GM12878 (cell line): ENCODE measurements around the gene TMPRSS3. TPM values are rescaled to one million over a fixed set of nuclear protein-coding genes. Genes with fewer than 3 reads are reported as not detected.

Experiments
- BRCA1 ChIP-seq: IDR thresholded peaks from 2 replicates; pipeline ENCODE4 v1.6.1; 2011; ENCODE audit warnings: low read depth, low read length, improper control_type of control experiment
- CBFB ChIP-seq: IDR thresholded peaks from 2 replicates; pipeline ENCODE4 v1.6.1; 2016; ENCODE audit warnings: antibody characterized with exemption, low read depth
- CBX3 ChIP-seq: fragments of 200-600 bp; sonication (generic); IDR thresholded peaks from 2 replicates; pipeline ENCODE4 v1.6.1; 2016; ENCODE audit warnings: low read depth, borderline replicate concordance
- CREM ChIP-seq: IDR thresholded peaks from 2 replicates; pipeline ENCODE4 v1.6.1; 2014; ENCODE audit warnings: antibody characterized with exemption, low read depth
- ESRRA ChIP-seq: IDR thresholded peaks from 2 replicates; pipeline ENCODE4 v1.6.1; 2012; ENCODE audit warnings: mild to moderate bottlenecking, low read length, improper control_type of control experiment
- IKZF2 ChIP-seq, 2 experiments: fragments of 450-650 bp; IDR thresholded peaks; 2 replicates each; pipeline ENCODE4 v1.6.1; 2017; ENCODE audit warnings: mild to moderate bottlenecking in 2 of 2, moderate library complexity in 2 of 2
- IRF4 ChIP-seq: IDR thresholded peaks from 2 replicates; pipeline ENCODE4 v1.6.1; 2011; ENCODE audit warnings: low read depth, low read length
- JUND ChIP-seq: IDR thresholded peaks from 2 replicates; pipeline ENCODE4 v1.6.1; 2012; ENCODE audit warnings: low read depth, mild to moderate bottlenecking, low read length, improper control_type of control experiment, moderate library complexity
- NFIC ChIP-seq: IDR thresholded peaks from 2 replicates; pipeline ENCODE4 v1.6.1; 2012; ENCODE audit warnings: low read depth, mild to moderate bottlenecking, inconsistent platforms, low read length, moderate library complexity
- NFYA ChIP-seq: IDR thresholded peaks from 2 replicates; pipeline ENCODE4 v1.6.1; 2011; ENCODE audit warnings: low read depth, mild to moderate bottlenecking, low read length, improper control_type of control experiment, borderline replicate concordance
- PAX5 ChIP-seq: IDR thresholded peaks from 2 replicates; pipeline ENCODE4 v1.6.1; 2011; ENCODE audit warnings: low read depth, low read length, borderline replicate concordance
- POLR2AphosphoS5 ChIP-seq: IDR thresholded peaks from 2 replicates; pipeline ENCODE4 v1.6.1; 2011; ENCODE audit warnings: mild to moderate bottlenecking, low read length, inconsistent platforms
- POU2F2 ChIP-seq: IDR thresholded peaks from 3 replicates; pipeline ENCODE4 v1.6.1; 2011; ENCODE audit warnings: low read depth, mild to moderate bottlenecking, low read length, borderline replicate concordance
- RAD21 ChIP-seq: IDR thresholded peaks from 2 replicates; pipeline ENCODE4 v1.6.1; 2011; ENCODE audit warnings: mild to moderate bottlenecking, low read depth, low read length, moderate library complexity; ENCODE audit not compliant: insufficient read depth
- TAF1 ChIP-seq: IDR thresholded peaks from 2 replicates; pipeline ENCODE4 v1.6.1; 2011; ENCODE audit warnings: mild to moderate bottlenecking, low read depth, low read length, borderline replicate concordance
- YBX1 ChIP-seq: fragments of 450-650 bp; IDR thresholded peaks from 2 replicates; pipeline ENCODE4 v1.6.1; 2016; ENCODE audit warnings: antibody characterized with exemption
- YY1 ChIP-seq: IDR thresholded peaks from 2 replicates; pipeline ENCODE4 v1.6.1; 2011; ENCODE audit warnings: low read depth, mild to moderate bottlenecking, low read length
- polyA plus RNA-seq, 11 experiments: library from polyadenylated mRNA; depleted of rRNA in 4 of 11; unstranded in 6 of 11; stranded (reverse) in 5 of 11; fragments of >200 nt; fragmentation: Nextera tagmentation in 4 of 11; fragmentation: Illumina TruSeq in 1 of 11; extraction: Ambion mirVana in 4 of 11; extraction: Trizol in 1 of 11; gene quantifications; 1 replicate in 1 of 11; 2 replicates in 10 of 11; pipeline versions ENCODE4 v1.2.1 to v1.2.3, GENCODE V29; 2011 to 2016; ENCODE audit warnings: inconsistent platforms in 2 of 11, missing spikeins in 2 of 11, low read depth in 1 of 11
- total RNA-seq, 4 experiments: library from RNA; depleted of rRNA in 3 of 4; stranded (reverse); fragments of >200 nt in 3 of 4; fragmentation: Illumina TruSeq in 1 of 4; extraction: Trizol in 1 of 4; gene quantifications; 2 replicates each; pipeline versions ENCODE4 v1.2.1 to v1.2.3, GENCODE V29; 2013 to 2021
- TF ChIP-seq, protein P1 (sequence below): IDR thresholded peaks from 2 replicates; pipeline ENCODE4 v1.6.1; 2012; ENCODE audit warnings: low read depth, low read length, improper control_type of control experiment
- TF ChIP-seq, protein P2 (sequence below): fragments of 450-650 bp; conservative IDR thresholded peaks from 2 replicates; pipeline ENCODE4 v1.6.1; 2017; ENCODE audit warnings: mild to moderate bottlenecking, moderate library complexity
- TF ChIP-seq, protein P3 (sequence below): fragments of 450-650 bp; IDR thresholded peaks from 2 replicates; pipeline ENCODE4 v1.6.1; 2017; ENCODE audit warnings: mild to moderate bottlenecking, moderate library complexity
- TF ChIP-seq, protein P4 (sequence below): fragments of 450-650 bp; formaldehyde crosslinking; IDR thresholded peaks from 2 replicates; pipeline ENCODE4 v1.5.0; 2022; ENCODE audit warnings: mild to moderate bottlenecking, missing genetic modification characterization

The TMPRSS3 gene
- total and polyA plus RNA-seq, 10 of the 15 experiments (the other 5 are each of a cell fraction or from before 2014, with no cell fraction given) = 0.51 to 1.5 (median 0.82) TPM; not detected in 1

- TF ChIP-seq IRF4 (no peak), POLR2AphosphoS5 (peak; percentile 71), CBX3 (no peak), BRCA1 (no peak), IKZF2 (IDR thresholded peaks at IDR 0.05) (0 out of 4 replicates have a peak, but pooled peaks of 1 of the 2 experiments have one; percentile 5), RAD21 (0 out of 2 replicates have a peak, but pooled peaks have one; percentile 4), PAX5 (0 out of 2 replicates have a peak, but pooled peaks have one; percentile 18), POU2F2 (no peak), JUND (no peak), YBX1 (no peak), NFYA (no peak), ESRRA (no peak), CBFB (no peak), TAF1 (no peak), YY1 (peak; percentile 85), CREM (0 out of 2 replicates have a peak, but pooled peaks have one; percentile 22), NFIC (no peak)
- TF ChIP-seq, protein P1, sequence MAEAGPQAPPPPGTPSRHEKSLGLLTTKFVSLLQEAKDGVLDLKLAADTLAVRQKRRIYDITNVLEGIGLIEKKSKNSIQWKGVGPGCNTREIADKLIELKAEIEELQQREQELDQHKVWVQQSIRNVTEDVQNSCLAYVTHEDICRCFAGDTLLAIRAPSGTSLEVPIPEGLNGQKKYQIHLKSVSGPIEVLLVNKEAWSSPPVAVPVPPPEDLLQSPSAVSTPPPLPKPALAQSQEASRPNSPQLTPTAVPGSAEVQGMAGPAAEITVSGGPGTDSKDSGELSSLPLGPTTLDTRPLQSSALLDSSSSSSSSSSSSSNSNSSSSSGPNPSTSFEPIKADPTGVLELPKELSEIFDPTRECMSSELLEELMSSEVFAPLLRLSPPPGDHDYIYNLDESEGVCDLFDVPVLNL = no peak
- TF ChIP-seq, protein P2, sequence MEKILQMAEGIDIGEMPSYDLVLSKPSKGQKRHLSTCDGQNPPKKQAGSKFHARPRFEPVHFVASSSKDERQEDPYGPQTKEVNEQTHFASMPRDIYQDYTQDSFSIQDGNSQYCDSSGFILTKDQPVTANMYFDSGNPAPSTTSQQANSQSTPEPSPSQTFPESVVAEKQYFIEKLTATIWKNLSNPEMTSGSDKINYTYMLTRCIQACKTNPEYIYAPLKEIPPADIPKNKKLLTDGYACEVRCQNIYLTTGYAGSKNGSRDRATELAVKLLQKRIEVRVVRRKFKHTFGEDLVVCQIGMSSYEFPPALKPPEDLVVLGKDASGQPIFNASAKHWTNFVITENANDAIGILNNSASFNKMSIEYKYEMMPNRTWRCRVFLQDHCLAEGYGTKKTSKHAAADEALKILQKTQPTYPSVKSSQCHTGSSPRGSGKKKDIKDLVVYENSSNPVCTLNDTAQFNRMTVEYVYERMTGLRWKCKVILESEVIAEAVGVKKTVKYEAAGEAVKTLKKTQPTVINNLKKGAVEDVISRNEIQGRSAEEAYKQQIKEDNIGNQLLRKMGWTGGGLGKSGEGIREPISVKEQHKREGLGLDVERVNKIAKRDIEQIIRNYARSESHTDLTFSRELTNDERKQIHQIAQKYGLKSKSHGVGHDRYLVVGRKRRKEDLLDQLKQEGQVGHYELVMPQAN = no peak
- TF ChIP-seq, protein P3, sequence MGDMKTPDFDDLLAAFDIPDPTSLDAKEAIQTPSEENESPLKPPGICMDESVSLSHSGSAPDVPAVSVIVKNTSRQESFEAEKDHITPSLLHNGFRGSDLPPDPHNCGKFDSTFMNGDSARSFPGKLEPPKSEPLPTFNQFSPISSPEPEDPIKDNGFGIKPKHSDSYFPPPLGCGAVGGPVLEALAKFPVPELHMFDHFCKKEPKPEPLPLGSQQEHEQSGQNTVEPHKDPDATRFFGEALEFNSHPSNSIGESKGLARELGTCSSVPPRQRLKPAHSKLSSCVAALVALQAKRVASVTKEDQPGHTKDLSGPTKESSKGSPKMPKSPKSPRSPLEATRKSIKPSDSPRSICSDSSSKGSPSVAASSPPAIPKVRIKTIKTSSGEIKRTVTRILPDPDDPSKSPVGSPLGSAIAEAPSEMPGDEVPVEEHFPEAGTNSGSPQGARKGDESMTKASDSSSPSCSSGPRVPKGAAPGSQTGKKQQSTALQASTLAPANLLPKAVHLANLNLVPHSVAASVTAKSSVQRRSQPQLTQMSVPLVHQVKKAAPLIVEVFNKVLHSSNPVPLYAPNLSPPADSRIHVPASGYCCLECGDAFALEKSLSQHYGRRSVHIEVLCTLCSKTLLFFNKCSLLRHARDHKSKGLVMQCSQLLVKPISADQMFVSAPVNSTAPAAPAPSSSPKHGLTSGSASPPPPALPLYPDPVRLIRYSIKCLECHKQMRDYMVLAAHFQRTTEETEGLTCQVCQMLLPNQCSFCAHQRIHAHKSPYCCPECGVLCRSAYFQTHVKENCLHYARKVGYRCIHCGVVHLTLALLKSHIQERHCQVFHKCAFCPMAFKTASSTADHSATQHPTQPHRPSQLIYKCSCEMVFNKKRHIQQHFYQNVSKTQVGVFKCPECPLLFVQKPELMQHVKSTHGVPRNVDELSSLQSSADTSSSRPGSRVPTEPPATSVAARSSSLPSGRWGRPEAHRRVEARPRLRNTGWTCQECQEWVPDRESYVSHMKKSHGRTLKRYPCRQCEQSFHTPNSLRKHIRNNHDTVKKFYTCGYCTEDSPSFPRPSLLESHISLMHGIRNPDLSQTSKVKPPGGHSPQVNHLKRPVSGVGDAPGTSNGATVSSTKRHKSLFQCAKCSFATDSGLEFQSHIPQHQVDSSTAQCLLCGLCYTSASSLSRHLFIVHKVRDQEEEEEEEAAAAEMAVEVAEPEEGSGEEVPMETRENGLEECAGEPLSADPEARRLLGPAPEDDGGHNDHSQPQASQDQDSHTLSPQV = 0 out of 2 replicates have a peak, but pooled peaks have one; percentile 16
- TF ChIP-seq, protein P4, sequence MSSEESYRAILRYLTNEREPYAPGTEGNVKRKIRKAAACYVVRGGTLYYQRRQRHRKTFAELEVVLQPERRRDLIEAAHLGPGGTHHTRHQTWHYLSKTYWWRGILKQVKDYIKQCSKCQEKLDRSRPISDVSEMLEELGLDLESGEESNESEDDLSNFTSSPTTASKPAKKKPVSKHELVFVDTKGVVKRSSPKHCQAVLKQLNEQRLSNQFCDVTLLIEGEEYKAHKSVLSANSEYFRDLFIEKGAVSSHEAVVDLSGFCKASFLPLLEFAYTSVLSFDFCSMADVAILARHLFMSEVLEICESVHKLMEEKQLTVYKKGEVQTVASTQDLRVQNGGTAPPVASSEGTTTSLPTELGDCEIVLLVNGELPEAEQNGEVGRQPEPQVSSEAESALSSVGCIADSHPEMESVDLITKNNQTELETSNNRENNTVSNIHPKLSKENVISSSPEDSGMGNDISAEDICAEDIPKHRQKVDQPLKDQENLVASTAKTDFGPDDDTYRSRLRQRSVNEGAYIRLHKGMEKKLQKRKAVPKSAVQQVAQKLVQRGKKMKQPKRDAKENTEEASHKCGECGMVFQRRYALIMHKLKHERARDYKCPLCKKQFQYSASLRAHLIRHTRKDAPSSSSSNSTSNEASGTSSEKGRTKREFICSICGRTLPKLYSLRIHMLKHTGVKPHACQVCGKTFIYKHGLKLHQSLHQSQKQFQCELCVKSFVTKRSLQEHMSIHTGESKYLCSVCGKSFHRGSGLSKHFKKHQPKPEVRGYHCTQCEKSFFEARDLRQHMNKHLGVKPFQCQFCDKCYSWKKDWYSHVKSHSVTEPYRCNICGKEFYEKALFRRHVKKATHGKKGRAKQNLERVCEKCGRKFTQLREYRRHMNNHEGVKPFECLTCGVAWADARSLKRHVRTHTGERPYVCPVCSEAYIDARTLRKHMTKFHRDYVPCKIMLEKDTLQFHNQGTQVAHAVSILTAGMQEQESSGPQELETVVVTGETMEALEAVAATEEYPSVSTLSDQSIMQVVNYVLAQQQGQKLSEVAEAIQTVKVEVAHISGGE (CRISPR knock-in tag) = no peak
These were observed 29.2 kb upstream of the TMPRSS3 start (continued) for GRCh38 chr21:42424914-42425541.
